GM15510 (cell line): Measurements from ENCODE around the gene NHLRC4.

Experiments used
- POLR2A ChIP-seq: IDR thresholded peaks from 3 replicates; pipeline ENCODE4 v1.6.1; 2011; ENCODE audit warnings: borderline replicate concordance; ENCODE audit not compliant: insufficient read length; ENCODE audit errors: extremely low read depth

NHLRC4 gene

DNA sequence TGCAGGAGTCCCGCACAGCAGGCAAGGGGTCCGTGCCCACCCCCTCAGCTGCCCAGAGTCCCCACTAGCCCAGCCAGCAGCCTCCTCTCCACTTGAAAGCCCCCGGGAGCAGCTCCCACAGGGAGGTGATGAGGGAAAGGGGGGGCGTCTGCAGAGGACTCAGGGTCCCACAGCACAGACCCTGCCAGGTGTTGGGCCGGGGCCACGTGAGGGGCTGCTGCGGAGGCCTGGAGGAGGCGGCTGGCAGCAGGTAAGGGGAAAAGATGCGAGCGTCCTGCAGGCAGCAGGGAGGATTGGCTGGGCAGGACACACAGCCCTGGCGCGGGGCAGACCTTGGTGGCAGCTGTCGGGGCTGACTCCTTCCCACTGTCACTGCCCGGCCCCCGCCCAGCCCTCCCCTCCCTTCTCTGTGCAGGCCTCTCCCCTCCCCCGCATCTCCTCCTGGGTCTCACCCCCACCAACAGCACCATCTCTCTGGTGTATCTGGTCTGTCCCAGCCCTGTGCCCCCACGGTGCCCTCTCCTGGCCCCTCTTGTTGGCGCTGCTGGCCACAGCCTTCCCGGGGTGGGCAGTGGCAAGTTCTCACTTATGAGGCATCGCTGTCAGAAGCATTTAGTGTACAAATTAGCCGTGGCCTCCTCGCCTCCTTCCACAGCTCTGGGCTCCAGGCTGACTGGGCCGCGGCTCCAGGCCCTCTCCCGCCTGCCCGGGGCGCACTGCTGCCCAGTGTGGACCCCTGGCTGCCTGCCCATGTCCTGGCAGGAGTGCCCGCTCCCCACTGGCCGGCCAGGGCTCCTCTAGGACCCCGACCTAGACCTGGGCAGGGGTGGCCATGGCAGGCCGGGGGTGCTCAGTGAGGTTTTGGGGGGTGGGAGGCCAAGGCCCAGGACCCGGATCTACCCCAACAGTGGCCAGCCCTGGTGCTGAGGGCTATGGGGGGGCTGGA lies 11.0 kb upstream of the NHLRC4 start:
- no peak for TF ChIP-seq POLR2A

DNA sequence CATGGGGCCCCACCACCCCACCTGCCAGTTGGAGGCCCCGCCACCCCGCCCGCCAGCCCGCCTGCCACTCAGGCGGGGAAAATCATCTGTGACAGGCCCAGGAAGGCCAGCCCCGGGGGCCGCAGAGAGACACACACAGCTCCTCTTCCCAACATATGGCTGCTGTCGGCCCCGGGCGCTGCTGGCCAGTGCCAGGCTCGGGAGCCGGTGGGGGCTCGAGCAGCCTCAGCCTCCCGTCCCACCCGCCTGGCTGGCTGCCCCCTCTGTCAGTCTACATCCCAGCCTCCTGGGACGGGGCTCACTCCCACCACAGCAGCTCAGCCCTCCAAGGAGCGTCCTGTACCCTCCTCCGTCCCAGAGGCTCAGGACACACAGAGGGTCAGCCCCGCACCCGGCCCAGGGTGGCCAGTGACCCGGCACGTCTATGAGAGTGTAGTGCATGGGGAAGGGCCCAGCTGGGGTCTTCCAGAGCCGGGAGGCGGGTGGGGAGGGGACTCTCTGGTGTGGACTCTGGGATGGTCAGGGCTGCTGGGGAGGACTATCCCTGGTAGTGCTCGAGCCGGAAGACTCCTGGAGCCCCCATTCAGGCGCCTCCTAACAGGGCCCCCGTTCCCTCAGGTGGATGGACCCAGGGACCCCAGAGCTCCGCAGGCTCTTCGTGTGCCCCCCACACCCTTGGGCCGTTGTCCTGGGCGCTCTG lies 10.2 kb upstream of the NHLRC4 start:
- no peak for TF ChIP-seq POLR2A

DNA sequence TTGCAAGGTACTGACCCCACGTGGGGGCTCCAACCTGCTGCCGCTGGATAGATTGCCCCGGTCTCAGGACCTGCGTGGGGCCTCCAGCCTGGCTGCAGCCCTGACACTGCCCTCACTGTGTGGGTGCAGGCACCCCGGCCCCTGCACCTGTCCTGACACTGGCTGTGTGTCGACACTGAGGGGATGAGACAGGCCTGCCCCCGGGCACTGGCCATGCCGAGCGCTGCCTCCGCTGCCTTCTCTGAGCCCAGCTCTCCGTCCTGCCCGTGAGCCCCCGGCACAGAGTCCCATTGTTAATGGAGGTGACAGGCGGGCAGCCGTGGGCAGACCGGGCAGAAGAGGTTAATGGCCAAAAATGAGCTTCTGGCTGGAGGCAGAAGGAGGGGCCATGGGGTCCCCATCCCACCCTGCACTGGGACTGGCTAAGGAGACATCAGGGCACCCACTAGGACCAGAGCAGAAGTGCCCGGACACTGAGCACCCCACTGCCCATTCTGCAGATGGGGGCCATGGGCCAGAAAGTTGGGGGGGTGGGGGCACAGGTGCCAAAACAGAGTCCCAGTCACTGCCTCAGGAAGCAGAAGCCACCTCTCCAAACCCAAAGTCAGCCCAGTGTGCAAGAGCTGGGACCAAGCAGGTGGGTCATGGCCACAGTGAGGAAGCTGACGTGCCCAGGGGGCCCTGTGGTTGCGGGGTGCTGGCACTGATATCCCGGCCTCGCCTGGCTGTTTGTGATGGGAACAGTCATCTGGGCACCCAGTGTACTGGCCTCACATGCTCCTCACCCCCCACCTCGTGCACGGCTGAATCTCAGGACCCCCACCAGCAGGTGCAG lies 9.1 kb upstream of the NHLRC4 start:
- no peak for TF ChIP-seq POLR2A

DNA sequence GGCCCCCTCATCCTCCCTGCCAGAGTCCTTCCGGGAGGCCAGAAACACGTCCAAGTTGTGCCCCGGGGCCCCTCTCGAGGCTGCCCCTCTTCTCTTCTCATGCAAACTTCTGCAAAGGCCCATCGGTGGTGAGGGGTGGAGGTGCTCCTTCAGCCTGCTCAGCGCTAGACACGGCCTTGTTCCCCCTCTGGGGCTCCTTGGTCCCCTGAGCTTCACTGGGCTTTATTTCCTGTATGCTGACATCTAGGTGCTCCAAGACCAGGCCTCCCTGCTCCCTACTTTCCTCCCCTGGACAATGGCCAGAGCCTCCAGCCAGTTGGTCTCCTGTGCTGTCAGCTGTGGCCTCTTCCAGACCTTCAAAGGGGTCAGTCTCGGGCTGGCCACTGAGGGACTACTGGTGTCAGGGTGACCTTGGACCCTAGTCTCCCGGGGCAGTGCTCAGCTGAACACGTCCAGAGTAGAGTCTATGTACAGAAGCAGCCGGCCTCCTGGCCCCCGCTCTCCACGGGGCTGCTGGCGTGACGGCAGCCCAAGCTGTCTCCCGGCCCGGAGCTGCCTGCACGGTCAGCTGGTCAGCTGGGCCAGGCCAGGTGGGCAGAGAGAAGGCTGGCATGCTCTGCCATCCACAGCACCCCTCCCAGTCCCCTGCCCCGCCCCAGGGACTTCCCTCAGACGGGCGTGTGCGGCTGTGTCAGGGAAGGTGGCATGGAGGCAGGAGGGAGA lies 8.3 kb upstream of the NHLRC4 start:
- TF ChIP-seq POLR2A = no peak

DNA sequence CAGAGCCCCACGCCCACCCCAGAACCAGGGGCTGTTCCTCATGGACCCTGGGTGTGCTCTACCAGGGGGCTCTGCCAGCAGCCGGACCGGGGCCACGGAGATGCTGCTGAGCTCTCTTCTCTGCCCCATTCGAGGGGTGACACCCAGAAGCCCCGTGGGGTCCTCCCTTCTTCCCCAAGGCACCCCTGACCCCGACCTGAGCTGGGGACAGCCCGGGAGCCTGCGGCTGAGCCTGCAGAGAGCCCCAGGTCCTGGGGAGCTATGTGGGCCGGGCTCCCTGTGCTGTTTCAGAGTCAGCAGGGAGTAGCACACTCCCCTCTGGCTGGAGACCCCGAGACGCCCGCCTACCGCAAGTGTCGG lies 7.8 kb upstream of the NHLRC4 start:
- no peak for TF ChIP-seq POLR2A

DNA sequence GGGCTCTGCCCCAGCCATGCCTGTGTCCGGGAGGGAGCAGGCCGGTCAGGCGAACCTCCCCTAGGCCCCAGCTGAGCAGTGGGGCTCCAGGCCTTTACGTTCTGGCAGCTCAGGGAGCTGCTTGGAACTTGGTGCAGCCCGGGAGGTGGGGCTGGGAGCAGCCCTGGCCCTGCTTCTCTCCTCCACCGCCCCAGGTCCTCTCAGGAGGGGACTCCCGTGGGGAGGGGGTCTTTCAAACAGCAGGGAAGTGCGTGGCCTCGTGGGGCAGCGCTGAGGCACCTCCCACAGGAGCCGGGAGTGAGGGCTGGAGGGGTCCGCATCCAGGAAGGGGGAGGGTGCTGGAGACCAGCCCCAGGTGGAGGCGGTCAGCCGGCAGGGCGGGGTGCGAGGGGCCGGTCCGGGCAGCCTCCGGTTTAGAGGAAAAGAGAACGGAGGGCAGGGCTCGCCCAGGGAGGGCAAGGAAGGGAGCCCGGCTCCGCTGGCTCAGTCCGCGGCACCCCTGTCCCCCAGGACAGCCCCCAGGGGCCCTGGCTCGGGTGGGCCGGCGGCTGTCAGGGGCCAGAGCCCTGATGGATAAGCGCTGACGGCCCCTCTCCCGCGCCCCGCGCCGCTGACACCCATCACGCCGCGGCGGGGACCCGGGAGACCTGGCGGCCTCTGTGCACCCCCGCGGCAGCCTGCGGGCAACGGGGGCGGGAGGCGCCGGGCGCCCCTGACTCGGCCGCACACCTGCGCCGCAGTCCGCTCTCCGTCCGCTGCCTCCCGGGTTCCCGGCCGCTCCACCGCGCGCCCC lies 7.2 kb upstream of the NHLRC4 start:
- TF ChIP-seq POLR2A = no peak

DNA sequence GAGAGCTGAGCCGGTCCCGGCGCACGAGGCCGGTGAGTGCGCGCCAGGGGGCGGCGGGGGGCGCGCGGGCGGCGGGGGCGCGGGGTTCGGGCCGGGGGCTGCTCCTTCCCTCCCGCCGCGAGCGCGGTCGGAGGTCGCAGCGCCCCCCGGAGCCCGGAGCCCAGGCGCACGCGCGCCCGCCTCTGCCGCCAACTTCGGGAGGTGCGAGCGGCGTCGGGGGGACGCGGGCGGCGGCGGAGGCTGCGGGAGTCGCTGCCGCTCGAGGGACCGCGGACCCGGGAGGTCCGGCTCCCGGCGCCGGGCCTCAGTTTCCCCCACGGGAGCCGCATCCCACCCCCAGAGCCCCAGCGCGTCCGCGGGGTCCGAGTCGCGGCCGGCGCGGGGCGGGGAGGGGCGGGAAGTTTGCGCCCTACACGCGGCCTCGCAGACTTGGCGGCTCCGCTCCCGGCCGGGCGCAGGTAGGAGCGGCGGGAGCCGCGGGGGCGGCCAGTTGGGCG lies 6.6 kb upstream of the NHLRC4 start, which contains the start of gene PRR35:
Gene PRR35, plus strand, starts transcription at position 191 of the 497 bp plus-strand sequence. CDS start 2,901 bp downstream, outside the sequence.
- TF ChIP-seq POLR2A = no peak

DNA sequence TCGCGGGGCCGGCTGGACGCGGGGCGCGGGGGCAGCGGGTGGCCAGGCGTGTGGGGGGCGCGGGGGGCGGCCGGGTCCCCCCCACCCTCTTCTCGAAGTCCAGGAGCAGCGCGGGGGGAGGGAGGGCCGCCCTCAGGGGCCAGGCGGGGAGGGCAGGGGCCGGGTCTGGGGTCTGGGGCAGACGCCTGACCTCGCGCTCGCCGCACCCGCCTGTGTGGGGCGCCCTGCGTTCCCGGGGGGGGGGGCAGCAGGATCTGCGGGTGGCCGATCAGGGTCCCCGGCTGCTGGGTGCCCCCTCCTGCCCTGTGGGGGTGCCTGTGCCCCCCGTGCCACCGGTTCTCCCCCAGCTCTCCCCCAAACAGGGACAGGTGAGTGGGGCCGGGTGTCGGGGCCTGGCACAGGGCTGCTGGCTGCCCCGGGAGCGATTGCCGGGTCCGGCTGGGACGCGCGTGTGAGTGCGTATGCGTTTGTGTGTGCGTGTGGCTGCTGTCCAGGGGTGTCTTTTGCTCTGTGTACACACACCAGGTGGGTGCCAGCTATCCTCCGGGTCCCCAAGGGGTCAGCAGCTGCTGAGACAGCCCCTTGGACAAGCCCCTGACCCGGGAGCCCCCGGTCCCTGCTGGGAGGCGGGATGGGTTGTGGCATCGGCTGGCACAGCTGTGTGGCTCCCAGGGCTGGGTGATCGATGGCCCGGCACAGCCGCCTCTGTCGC lies 5.9 kb upstream of the NHLRC4 start:
- TF ChIP-seq POLR2A = no peak

DNA sequence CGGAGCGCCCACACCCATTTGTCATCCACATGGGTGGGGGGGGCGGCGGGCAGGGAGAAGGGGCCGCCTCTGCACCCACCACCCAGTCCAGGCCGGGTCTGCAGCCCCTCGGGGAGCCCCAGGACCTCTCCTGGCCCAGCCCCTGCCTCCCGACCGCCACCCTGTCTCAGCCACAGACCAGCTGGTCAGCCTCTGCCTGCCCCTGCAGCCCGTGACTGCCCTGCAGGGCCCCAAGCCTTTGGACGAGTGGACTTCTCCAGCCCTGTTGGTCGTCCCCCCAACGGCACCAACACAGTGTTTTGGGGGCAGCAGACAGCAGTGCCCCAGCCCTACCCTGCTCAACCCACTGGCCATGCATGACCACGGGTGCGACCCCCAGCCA lies 5.4 kb upstream of the NHLRC4 start:
- no peak for TF ChIP-seq POLR2A

DNA sequence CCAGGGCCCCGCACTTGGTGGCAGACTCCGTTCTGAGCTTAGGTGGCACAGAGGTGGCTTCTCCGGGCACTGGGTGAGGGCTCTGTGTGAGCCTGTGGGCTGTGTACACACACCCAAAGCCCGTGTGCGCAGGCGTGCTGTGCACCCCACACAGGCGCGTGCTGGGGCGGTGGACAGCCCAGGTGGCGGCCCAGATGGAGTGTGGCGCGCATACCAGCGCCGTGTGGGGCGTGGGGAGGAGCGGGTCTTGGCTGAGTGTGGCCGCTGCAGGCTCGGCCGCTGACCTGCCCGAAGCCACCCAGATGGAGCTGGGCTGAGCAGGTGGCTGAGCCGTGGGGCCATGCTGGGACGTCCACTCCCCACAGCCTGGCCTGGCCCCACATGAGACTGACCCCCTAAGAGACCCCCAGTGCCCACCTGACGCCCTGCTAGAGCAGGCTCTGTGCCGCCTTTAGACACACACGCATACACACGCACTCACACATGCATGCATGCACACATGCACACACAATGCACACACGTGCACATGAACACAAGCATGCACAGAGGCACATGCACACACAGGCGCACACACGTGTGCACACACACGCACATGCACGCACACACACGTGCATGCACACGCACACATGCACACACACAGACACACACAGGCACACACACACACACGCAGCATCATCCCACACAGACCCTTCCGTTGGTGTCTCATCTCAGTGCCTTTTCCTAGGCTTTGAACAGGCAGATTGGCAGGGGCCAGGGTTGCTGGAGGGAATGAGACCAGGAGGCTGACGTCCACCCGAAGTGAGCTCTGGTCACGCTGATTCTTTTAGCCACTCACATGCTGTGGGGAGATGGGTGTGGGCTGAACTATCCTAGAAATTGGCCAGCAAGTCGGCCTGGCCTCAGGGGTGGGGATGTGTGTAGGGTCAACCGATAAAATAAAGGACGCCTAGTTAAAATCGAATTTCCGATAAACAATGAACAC lies 4.6 kb upstream of the NHLRC4 start:
- TF ChIP-seq POLR2A = no peak

DNA sequence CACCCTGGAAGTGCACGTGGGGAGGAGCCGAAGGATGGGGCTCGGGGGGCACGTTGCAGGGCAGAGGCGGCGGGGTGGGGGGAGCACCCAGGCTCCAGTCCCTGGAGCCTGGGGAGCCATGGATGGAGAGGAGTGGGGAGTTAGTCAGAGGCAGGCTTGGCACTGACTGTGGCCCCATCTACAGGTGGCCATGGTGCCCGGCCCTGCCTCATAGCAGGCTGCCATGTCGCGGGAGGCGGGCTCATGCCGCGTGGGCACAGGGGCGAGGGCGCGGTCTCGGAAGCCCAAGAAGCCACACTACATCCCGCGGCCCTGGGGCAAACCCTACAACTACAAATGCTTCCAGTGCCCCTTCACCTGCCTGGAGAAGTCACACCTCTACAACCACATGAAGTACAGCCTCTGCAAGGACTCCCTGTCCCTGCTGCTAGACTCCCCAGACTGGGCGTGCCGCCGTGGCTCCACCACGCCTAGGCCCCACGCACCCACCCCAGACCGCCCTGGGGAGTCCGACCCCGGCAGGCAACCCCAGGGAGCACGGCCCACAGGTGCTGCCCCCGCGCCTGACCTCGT lies 3.6 kb upstream of the NHLRC4 start:
- TF ChIP-seq POLR2A = no peak
